A549 (cell line): Measurements from ENCODE around the gene CAMK1.

Experiments used
- BCL3 ChIP-seq: fragments of >200 bp; sonication (Bioruptor Twin); formaldehyde crosslinking; IDR thresholded peaks from 3 replicates; pipeline ENCODE4 v1.6.1; 2016
- BHLHE40 ChIP-seq: IDR thresholded peaks from 2 replicates; pipeline ENCODE4 v1.6.1; 2012; ENCODE audit warnings: low read depth, low read length, inconsistent platforms
- CBX8 ChIP-seq: fragments of 200-600 bp; sonication (generic); IDR thresholded peaks from 2 replicates; pipeline ENCODE4 v1.6.1; 2016
- CEBPB ChIP-seq, 2 experiments: fragments of >200 bp in 1 of 2; sonication (Bioruptor Twin) in 1 of 2; formaldehyde crosslinking in 1 of 2; IDR thresholded peaks; 2 replicates each; pipeline ENCODE4 v1.6.1; 2012 to 2016
- CTCF ChIP-seq: fragments of >200 bp; sonication (Bioruptor Twin); formaldehyde crosslinking; IDR thresholded peaks from 3 replicates; pipeline ENCODE4 v1.5.1; 2016
- E2F6 ChIP-seq: IDR thresholded peaks from 2 replicates; pipeline ENCODE4 v1.6.1; 2012; ENCODE audit warnings: low read depth, borderline replicate concordance
- HMGXB4 ChIP-seq: fragments of 250-450 bp; sonication (Bioruptor Pico); IDR thresholded peaks from 2 replicates; pipeline ENCODE4 v1.5.0; 2021; ENCODE audit warnings: mild to moderate bottlenecking, moderate library complexity, borderline replicate concordance
- JUN ChIP-seq, 2 experiments: fragments of >200 bp; sonication (Bioruptor Twin); formaldehyde crosslinking; IDR thresholded peaks; 2 replicates in 1 of 2; 3 replicates in 1 of 2; pipeline ENCODE4 v1.6.1; 2016 to 2017
- MYC ChIP-seq: IDR thresholded peaks from 2 replicates; pipeline ENCODE4 v1.6.1; 2012; ENCODE audit warnings: mild to moderate bottlenecking, inconsistent platforms, low read length, improper control_type of control experiment, borderline replicate concordance
- POLR2A ChIP-seq: IDR thresholded peaks from 2 replicates; pipeline ENCODE4 v1.6.1; 2012; ENCODE audit warnings: mild to moderate bottlenecking, low read length
- RCOR1 ChIP-seq: fragments of 150-350 bp; IDR thresholded peaks from 2 replicates; pipeline ENCODE4 v1.6.1; 2014; ENCODE audit warnings: antibody characterized with exemption, low read length, low read depth
- USF2 ChIP-seq: fragments of 450-650 bp; IDR thresholded peaks from 2 replicates; pipeline ENCODE4 v1.6.1; 2014; ENCODE audit warnings: antibody characterized with exemption
- ZFP36 ChIP-seq: fragments of 450-650 bp; IDR thresholded peaks from 2 replicates; pipeline ENCODE4 v1.6.1; 2014; ENCODE audit warnings: borderline replicate concordance; ENCODE audit not compliant: partially characterized antibody
- ZSCAN20 ChIP-seq: fragments of 250-450 bp; sonication (Bioruptor Pico); IDR thresholded peaks from 2 replicates; pipeline ENCODE4 v1.8.0; 2022; ENCODE audit warnings: mild to moderate bottlenecking, moderate library complexity

GRCh38 chr3:9721015-9721699, 48.6 kb downstream of the CAMK1 start:
- TF ChIP-seq E2F6 (no peak), BHLHE40 (no peak), USF2 (no peak), CTCF (no peak), MYC (no peak), POLR2A (no peak), BCL3 (no peak), ZSCAN20 (CRISPR knock-in tag) (no peak), CBX8 (no peak), HMGXB4 (CRISPR knock-in tag) (no peak), CEBPB (IDR thresholded peaks at IDR 0.05) (no peak), RCOR1 (no peak), ZFP36 (no peak), JUN (IDR thresholded peaks at IDR 0.05) (no peak)
